Fibroblast of villous mesenchyme (primary cell): ENCODE measurements around the gene LRSAM1. TPM values are rescaled to one million over a fixed set of nuclear protein-coding genes. Genes with fewer than 3 reads are reported as not detected.
A peak's percentile ranks its signal among the peaks of the same experiment; 100 is the strongest.

Experiments used
- DNase-seq: peaks from one replicate; pipeline ENCODE4 v3.0.0-alpha.2; 2010; ENCODE audit warnings: low read depth
- H3K4me3 ChIP-seq: 2 replicates; pipeline ENCODE4 v1.5.1; 2011; ENCODE audit warnings: low read depth, mild to moderate bottlenecking, low read length
- total RNA-seq: library from RNA; depleted of rRNA; stranded (reverse); fragments of >200 nt; gene quantifications from 2 replicates; pipeline ENCODE4 v1.2.3, GENCODE V29; 2012
- TF ChIP-seq, protein P1 (sequence below): IDR thresholded peaks from 2 replicates; pipeline ENCODE4 v1.5.1; 2012; ENCODE audit warnings: low read depth, mild to moderate bottlenecking, low read length; ENCODE audit not compliant: insufficient read depth

The LRSAM1 gene
- total RNA-seq, 1 donor, result 12.5 TPM

DNA sequence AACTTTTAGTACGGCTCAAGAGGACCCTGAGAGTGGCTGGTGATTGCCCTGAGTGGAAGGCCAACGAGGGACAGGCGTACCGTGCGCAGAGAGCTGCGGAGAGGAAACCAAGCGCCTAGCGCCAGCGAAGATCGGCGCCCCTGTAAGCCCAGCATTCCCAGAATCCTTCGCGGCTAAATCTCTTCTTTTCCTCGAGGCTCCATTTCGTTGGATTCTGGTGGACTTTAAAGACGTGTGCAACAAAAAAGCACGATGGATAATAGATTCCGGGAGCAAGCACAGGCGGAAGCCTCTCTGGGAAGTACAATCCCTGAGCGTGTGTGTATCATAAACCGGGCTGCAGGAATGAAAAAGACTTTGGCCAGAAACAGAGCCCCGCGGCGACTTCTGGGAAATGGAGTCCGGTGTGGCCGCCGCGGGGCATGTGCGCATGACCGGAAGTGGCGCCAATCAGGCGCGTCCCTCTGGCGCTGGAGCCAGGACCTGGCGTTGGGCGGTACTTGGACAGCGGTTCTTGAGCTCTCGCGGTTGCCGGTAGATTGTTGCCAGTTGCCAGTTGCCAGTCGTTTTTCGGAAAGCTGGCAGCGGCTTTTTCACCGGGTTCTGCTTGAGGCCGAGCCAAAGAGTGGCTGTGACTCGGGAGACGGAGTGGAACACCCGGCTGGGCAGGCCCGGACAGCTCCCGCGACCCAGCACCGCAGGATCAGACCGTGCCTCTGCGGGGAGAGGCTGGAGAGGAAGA is 27.2 kb upstream of the LRSAM1 start, which contains the start of gene ZNF79:
TSS of gene ZNF79 (plus strand) at position 449 of the 742 bp plus-strand sequence. CDS start 406 bp downstream, outside the sequence.
- H3K4me3 ChIP-seq, result peak within 1 kb of the TSS; percentile 97
- DNase-seq, result peak; percentile 92
- TF ChIP-seq, protein P1, sequence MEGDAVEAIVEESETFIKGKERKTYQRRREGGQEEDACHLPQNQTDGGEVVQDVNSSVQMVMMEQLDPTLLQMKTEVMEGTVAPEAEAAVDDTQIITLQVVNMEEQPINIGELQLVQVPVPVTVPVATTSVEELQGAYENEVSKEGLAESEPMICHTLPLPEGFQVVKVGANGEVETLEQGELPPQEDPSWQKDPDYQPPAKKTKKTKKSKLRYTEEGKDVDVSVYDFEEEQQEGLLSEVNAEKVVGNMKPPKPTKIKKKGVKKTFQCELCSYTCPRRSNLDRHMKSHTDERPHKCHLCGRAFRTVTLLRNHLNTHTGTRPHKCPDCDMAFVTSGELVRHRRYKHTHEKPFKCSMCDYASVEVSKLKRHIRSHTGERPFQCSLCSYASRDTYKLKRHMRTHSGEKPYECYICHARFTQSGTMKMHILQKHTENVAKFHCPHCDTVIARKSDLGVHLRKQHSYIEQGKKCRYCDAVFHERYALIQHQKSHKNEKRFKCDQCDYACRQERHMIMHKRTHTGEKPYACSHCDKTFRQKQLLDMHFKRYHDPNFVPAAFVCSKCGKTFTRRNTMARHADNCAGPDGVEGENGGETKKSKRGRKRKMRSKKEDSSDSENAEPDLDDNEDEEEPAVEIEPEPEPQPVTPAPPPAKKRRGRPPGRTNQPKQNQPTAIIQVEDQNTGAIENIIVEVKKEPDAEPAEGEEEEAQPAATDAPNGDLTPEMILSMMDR, result no peak

DNA sequence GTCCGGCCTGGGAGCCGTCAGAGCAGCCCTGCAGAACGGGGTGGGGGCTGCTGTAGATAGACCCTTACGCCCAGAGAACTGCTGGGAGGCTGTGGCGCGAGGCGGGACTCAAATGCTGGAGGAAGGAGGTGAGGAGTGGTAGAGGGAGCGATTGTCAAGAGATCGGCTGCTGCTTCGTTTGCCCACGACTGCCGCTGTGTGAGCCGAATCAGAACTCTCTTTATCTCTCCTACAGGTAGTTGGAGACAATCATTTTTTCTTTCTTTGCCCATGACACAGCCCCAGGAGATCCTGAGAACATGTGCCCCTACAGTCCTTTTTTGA is 26.7 kb upstream of the LRSAM1 start:
- H3K4me3 ChIP-seq, result peak overlapping the region; percentile 97
- TF ChIP-seq, protein P1, result no peak
- no peak for DNase-seq

DNA sequence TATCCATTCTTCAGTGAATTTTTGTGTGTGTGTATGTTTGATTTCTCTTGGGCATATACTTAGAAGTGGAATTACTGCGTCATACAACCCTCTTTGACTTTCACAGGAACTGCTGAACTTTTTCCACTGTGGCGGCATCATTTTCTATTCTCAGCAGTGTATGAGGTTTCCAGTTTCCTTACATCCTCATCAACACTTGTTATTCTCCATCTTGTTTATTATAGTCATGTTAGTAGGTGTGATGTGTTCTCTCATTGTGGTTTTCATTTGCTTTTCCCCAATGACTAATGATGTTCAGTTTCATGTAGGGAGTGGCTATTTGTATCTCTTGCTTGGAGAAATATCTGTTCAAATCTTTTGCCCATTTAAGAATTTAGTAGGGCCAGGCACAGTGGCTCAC is 24.6 kb upstream of the LRSAM1 start:
- no peak for DNase-seq
- no peak overlapping the region for H3K4me3 ChIP-seq
- TF ChIP-seq, protein P1, result no peak

DNA sequence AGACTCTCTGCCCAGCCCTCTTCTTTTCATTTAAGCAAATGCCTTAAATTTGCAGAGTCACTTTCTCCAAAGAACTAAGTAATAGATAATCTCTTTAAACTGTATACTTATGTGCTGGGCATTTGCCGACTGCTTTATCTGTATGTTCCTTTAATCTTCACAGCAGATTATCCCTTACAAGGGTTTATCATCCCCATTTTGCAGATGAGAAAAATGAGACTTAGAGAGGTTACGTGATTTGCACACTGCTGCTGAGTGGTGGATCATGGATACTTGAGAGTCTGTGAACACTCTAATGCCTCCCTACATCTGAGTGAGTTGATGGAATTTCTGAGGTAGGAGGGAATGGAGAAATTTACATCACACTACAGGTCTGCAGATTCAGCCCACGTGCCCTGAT is 23.0 kb upstream of the LRSAM1 start:
- no peak for DNase-seq
- TF ChIP-seq, protein P1, result no peak
- H3K4me3 ChIP-seq, result no peak overlapping the region

DNA sequence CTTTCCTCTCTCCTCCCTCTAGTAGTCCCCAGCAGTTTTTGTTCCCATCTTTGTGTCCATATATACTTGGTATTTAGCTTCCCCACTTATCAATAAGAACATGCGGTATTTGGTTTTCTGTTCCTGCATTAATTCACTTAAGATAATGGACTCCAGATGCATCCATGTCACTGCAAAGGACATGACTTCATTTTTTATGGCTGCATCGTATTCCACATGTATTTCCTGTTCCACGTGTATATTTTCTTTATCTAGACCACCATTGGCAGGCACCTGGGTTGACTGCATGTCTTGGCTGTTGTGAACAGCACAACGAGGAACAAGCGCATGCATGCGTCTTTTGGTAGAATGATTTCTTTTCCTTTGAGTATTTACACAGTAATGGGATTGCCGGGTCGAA is 20.9 kb upstream of the LRSAM1 start:
- TF ChIP-seq, protein P1, result no peak
- no peak for DNase-seq
- H3K4me3 ChIP-seq, result no peak overlapping the region

DNA sequence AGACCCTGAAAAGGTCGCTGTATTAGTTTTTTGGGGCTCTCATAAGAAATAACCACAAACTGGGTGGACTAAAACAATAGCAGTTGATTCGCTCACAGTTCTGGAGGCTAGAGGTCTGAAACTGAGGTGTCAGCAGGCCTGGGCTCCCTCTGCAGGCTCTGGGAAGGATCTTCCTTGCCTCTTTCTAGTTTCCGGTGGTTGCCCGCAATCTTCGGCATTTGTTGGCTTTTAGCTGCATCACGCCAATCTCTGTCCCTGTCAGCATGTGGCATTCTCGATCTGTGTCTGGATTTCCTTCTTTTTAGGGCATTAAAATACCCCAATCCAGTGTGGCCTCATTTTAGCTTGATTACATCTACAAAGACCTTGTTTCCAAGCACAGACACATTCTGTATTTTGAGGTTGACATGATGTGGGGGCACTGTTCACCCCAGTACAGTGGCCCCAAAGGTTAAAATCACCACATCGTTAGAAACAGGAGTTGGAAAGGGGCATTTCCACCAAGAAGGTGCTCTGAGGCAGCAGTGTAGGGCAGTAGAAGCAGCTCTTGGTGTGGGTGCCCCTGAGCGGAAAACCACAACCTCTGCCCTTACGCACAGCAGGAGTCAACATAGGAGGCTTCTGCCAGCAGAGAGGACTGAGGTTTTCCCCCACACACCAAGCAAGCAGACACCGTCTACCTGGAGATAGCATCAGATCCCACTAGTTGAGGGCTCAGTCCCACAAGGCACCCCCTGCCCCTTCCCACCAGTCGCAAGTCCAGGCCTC is 13.6 kb upstream of the LRSAM1 start:
- no peak overlapping the region for H3K4me3 ChIP-seq
- no peak for DNase-seq
- TF ChIP-seq, protein P1, result no peak
